HG03045 (cell line): ENCODE measurements around the gene DEFB128.

Experiments used
- ATAC-seq: cut with Tn5 transposase; IDR thresholded peaks from one replicate; pipeline ENCODE4 v1.9.1; 2021; ENCODE audit warnings: mild to moderate bottlenecking, moderate library complexity; ENCODE audit not compliant: unreplicated experiment

Gene DEFB128

GRCh38 chr20:157154-157553, 32.4 kb downstream of the DEFB128 start, which contains the start of gene DEFB127:
DEFB127 (plus strand) TSS chr20:157454; CDS start chr20:157545, 91 bp downstream.
- ATAC-seq: no peak

- ATAC-seq: no peak
Observed at GRCh38 chr20:152131-152530, 37.4 kb downstream of the DEFB128 start.

- no peak for ATAC-seq
Observed at GRCh38 chr20:145877-146276, 43.6 kb downstream of the DEFB128 start.

- no peak for ATAC-seq
Observed at GRCh38 chr20:142290-142689, 47.2 kb downstream of the DEFB128 start, which contains the start of gene DEFB126. DEFB126 (plus strand) TSS chr20:142590; CDS start chr20:142629, 39 bp downstream.
